Body of pancreas (tissue), 4 donors: ENCODE measurements around the gene MYLK4.

Experiments
- CTCF ChIP-seq, 7 experiments: fragments of 450-650 bp in 4 of 7; fragments of 200-600 bp in 3 of 7; sonication (generic) in 3 of 7; IDR thresholded peaks; one replicate each; pipeline ENCODE4 v1.5.1; 2016 to 2019; ENCODE audit warnings: antibody characterized with exemption in 7 of 7
- POLR2A ChIP-seq, 3 donors: fragments of 450-650 bp; IDR thresholded peaks; one replicate each; pipeline ENCODE4 v1.6.1; 2016; ENCODE audit warnings: antibody characterized with exemption in 3 of 3, mild to moderate bottlenecking in 2 of 3

DNA sequence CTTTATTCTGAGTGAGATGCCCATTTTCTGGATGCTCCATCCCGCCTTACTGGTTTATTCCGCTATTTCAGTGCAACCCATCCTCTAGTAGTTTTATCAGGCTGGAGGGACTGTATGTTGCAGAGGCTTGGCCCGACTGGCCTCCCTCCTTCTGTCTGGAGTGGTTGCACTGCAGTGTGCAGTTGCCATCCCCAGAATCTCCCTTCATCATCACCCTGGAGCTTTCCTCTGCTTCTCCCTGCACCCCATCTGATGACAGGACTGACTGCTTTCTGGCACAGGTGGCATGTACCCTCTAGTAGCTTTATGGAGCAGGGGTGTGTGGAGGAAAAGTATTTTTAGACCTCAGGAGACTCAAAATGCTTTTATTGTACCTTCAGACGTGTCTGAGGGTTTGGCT is 35.5 kb upstream of the MYLK4 start:
- TF ChIP-seq CTCF (IDR thresholded peaks at IDR 0.05) = no peak
- TF ChIP-seq POLR2A (IDR thresholded peaks at IDR 0.05) = no peak
